Liver (tissue), 2 donors: ENCODE measurements around the gene KXD1.

ENCODE experiments used
- CTCF ChIP-seq: fragments of 150-350 bp; IDR thresholded peaks from 2 replicates; pipeline ENCODE4 v1.5.1; 2017; ENCODE audit warnings: improper control_type of control experiment, low read depth, low read length; ENCODE audit not compliant: missing input control
- ZBTB33 ChIP-seq: IDR thresholded peaks from 2 replicates; pipeline ENCODE4 v1.6.1; 2016; ENCODE audit warnings: antibody characterized with exemption
- donor health status: healthy.

GRCh38 chr19:18551631-18552030 lies 6.0 kb upstream of the KXD1 start:
- TF ChIP-seq ZBTB33 (no peak), CTCF (no peak)
